Fibroblast of lung (primary cell): Measurements from ENCODE around the gene OPALIN. TPM values are rescaled to one million over a fixed set of nuclear protein-coding genes. Genes with fewer than 3 reads are reported as not detected.

Experiments
- DNase-seq, 2 donors: peaks; one replicate each; pipeline versions ENCODE4 v3.0.0 to v3.0.0-alpha.2; 2010; ENCODE audit warnings: low read depth in 2 of 2
- H2AFZ ChIP-seq: 2 replicates; pipeline ENCODE4 v1.5.1; 2012; ENCODE audit warnings: low read length, control low read depth, inconsistent platforms
- H3K27ac ChIP-seq: 2 replicates; pipeline ENCODE4 v1.5.1; 2011; ENCODE audit warnings: low read length, control low read depth; ENCODE audit not compliant: insufficient read depth
- H3K27me3 ChIP-seq: 2 replicates; pipeline ENCODE4 v1.5.1; 2011; ENCODE audit warnings: mild to moderate bottlenecking, low read length; ENCODE audit not compliant: control insufficient read depth, insufficient read depth
- H3K36me3 ChIP-seq: 2 replicates; pipeline ENCODE4 v1.5.1; 2011; ENCODE audit warnings: low read length; ENCODE audit not compliant: control insufficient read depth, insufficient read depth
- H3K4me1 ChIP-seq: 2 replicates; pipeline ENCODE4 v1.5.1; 2011; ENCODE audit warnings: low read length; ENCODE audit not compliant: control insufficient read depth, insufficient read depth; ENCODE audit errors: extremely low read depth
- H3K4me2 ChIP-seq: 2 replicates; pipeline ENCODE4 v1.5.1; 2011; ENCODE audit warnings: low read length, control low read depth; ENCODE audit not compliant: insufficient read depth; ENCODE audit errors: extremely low read depth
- H3K4me3 ChIP-seq, 4 experiments: fragments of 200-600 bp in 1 of 4; sonication (generic) in 1 of 4; replicated peaks in 1 of 4; 2 replicates each; pipeline ENCODE4 v1.5.1; 2011 to 2016; ENCODE audit warnings: low read length in 4 of 4, low read depth in 3 of 4, mild to moderate bottlenecking in 3 of 4, control low read depth in 2 of 4, inconsistent platforms in 1 of 4, mixed read lengths in 1 of 4; ENCODE audit not compliant: insufficient read depth in 1 of 4; ENCODE audit errors: control extremely low read depth in 1 of 4
- H3K79me2 ChIP-seq: 2 replicates; pipeline ENCODE4 v1.5.1; 2012; ENCODE audit warnings: mild to moderate bottlenecking, low read length, inconsistent platforms; ENCODE audit not compliant: control insufficient read depth, insufficient read depth
- H3K9ac ChIP-seq: 2 replicates; pipeline ENCODE4 v1.5.1; 2011; ENCODE audit warnings: mild to moderate bottlenecking, low read length, control low read depth; ENCODE audit not compliant: insufficient read depth
- H3K9me3 ChIP-seq: 2 replicates; pipeline ENCODE4 v1.5.1; 2012; ENCODE audit warnings: low read depth, low read length; ENCODE audit not compliant: control insufficient read depth, insufficient read depth
- H4K20me1 ChIP-seq: 2 replicates; pipeline ENCODE4 v1.5.1; 2011; ENCODE audit warnings: low read length; ENCODE audit not compliant: control insufficient read depth, insufficient read depth; ENCODE audit errors: extremely low read depth
- CTCF ChIP-seq, 2 donors: IDR thresholded peaks in 1 of 2; conservative IDR thresholded peaks in 1 of 2; 1 replicate in 1 of 2; 2 replicates in 1 of 2; pipeline ENCODE4 v1.5.1; 2011 to 2012; ENCODE audit warnings: low read length in 2 of 2, control low read depth in 1 of 2, inconsistent platforms in 1 of 2, low read depth in 1 of 2, mild to moderate bottlenecking in 1 of 2
- EZH2 ChIP-seq: IDR thresholded peaks from 2 replicates; pipeline ENCODE4 v1.5.1; 2012; ENCODE audit warnings: low read length, control low read depth, mild to moderate bottlenecking; ENCODE audit errors: missing control alignments
- polyA plus RNA-seq, 2 donors: library from polyadenylated mRNA; depleted of rRNA in 1 of 2; stranded (reverse) in 1 of 2; unstranded in 1 of 2; fragments of >200 nt; gene quantifications; 2 replicates each; pipeline ENCODE4 v1.2.1, GENCODE V29; 2011 to 2012; ENCODE audit warnings: missing spikeins in 1 of 2
- total RNA-seq: library from RNA; depleted of rRNA; stranded (reverse); fragments of >200 nt; gene quantifications from 2 replicates; pipeline ENCODE4 v1.2.1, GENCODE V29; 2014

OPALIN gene
- total and polyA plus RNA-seq, 2 donors (not counting 1 experiment from before 2014, with no cell fraction given): not detected

GRCh38 chr10:96401036-96401435, 42.2 kb upstream of the OPALIN start:
- Histone ChIP-seq H3K36me3 (no peaks in the 10 kb centered on the region), H3K27ac (no peak overlapping the region), H3K79me2 (no peaks in the 10 kb centered on the region), H3K9me3 (no peaks in the 10 kb centered on the region), H2AFZ (no peak overlapping the region), H3K4me2 (no peak overlapping the region), H3K9ac (no peak overlapping the region), H3K4me3 (no peak overlapping the region), H4K20me1 (no peaks in the 10 kb centered on the region), H3K4me1 (no peaks in the 10 kb centered on the region), H3K27me3 (peaks cover 5% of the 10 kb centered on the region)
- no peak for DNase-seq
- TF ChIP-seq CTCF (conservative IDR thresholded peaks at IDR 0.05 in 1 of 2, IDR thresholded peaks at IDR 0.05 in 1 of 2; ENCODE audit: low read depth in 1 of 2, low read length in 2 of 2) (no peak), EZH2 (no peak)

- H3K4me3 ChIP-seq: no peak overlapping the region
- no peaks in the 10 kb centered on the region for H4K20me1 ChIP-seq
- no peak overlapping the region for H3K27ac ChIP-seq
- DNase-seq: no peak
- no peaks in the 10 kb centered on the region for H3K9me3 ChIP-seq
- TF ChIP-seq CTCF (conservative IDR thresholded peaks at IDR 0.05 in 1 of 2, IDR thresholded peaks at IDR 0.05 in 1 of 2; ENCODE audit: low read depth in 1 of 2, low read length in 2 of 2) (no peak), EZH2 (no peak)
- H3K4me2 ChIP-seq: no peak overlapping the region
- no peak overlapping the region for H3K9ac ChIP-seq
- H3K27me3 ChIP-seq: peaks cover 7% of the 10 kb centered on the region
- H2AFZ ChIP-seq: no peak overlapping the region
- H3K4me1 ChIP-seq: no peaks in the 10 kb centered on the region
- H3K36me3 ChIP-seq: no peaks in the 10 kb centered on the region
- no peaks in the 10 kb centered on the region for H3K79me2 ChIP-seq
Measured at GRCh38 chr10:96400465-96400864, 41.7 kb upstream of the OPALIN start.

- Histone ChIP-seq H3K4me2 (no peak overlapping the region), H2AFZ (no peak overlapping the region), H3K27ac (no peak overlapping the region), H3K27me3 (peaks cover 7% of the 10 kb centered on the region), H3K36me3 (no peaks in the 10 kb centered on the region), H4K20me1 (no peaks in the 10 kb centered on the region), H3K79me2 (no peaks in the 10 kb centered on the region), H3K9me3 (no peaks in the 10 kb centered on the region), H3K4me1 (no peaks in the 10 kb centered on the region), H3K4me3 (no peak overlapping the region), H3K9ac (no peak overlapping the region)
- TF ChIP-seq EZH2: no peak
- TF ChIP-seq CTCF (conservative IDR thresholded peaks at IDR 0.05 in 1 of 2, IDR thresholded peaks at IDR 0.05 in 1 of 2; ENCODE audit: low read depth in 1 of 2, low read length in 2 of 2): no peak
- no peak for DNase-seq
Measured at GRCh38 chr10:96397902-96398301, 39.1 kb upstream of the OPALIN start.
